ENCODE results near the gene BCAS1.

Gene BCAS1

DNA sequence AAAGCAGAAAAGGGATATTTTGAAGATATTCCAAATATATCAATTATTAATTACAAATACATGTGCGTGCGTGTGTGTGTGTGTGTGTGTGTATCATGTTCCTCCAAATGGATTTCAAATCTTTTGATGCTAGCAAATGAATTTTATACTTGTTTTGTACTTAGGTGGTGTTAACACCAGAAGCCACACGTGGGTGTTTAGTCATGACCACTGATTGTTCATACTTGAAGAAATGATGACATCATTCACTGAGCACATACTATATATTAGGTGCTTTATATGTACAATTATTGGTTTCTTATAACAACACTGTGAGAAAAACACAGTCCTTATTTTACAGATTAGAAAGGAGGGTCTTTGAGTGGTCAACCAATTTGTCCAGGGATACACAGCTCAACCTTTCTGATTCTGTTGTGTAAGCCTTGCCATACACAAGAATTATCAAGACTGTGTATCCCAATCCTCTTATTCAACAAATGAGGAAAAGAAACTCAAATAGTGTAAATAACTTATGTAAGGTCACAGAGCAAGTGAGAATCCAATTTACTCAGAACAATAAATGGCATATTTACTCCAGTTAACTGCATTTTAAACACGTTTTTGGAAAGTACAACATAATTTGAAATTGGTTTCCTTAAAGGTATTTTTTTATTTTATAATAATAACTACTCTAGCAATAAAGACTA, 88.5 kb downstream of the BCAS1 start:
- peak; percentile 18 for DNase-seq (ENCODE audit: low spot score)
- TF ChIP-seq, protein P1, sequence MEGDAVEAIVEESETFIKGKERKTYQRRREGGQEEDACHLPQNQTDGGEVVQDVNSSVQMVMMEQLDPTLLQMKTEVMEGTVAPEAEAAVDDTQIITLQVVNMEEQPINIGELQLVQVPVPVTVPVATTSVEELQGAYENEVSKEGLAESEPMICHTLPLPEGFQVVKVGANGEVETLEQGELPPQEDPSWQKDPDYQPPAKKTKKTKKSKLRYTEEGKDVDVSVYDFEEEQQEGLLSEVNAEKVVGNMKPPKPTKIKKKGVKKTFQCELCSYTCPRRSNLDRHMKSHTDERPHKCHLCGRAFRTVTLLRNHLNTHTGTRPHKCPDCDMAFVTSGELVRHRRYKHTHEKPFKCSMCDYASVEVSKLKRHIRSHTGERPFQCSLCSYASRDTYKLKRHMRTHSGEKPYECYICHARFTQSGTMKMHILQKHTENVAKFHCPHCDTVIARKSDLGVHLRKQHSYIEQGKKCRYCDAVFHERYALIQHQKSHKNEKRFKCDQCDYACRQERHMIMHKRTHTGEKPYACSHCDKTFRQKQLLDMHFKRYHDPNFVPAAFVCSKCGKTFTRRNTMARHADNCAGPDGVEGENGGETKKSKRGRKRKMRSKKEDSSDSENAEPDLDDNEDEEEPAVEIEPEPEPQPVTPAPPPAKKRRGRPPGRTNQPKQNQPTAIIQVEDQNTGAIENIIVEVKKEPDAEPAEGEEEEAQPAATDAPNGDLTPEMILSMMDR (IDR thresholded peaks at IDR 0.05; ENCODE audit: borderline replicate concordance, control extremely low read depth, extremely low read depth, insufficient read depth, missing control alignments), result no peak

DNA sequence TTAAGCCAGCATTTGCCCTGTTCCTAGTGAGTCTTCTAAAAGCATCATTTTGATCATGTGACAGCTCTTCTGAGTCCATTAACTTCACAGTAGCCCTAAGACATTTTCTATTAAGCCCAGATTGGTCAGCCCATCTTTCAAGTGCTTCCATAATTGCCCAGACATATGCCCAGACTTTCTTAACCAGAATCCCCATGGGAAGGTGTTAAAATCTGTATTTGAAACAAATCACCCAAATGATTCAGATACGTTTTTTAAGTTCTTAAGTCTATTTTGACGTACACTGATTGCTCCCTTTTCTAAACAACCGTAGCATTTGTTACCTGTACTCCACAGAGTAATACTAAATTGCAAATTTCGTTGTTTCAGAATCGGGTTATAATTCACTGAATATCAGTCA, 89.3 kb downstream of the BCAS1 start:
- in situ Hi-C loops (cut with MboI; ENCODE audit: low sequenced_read_pairs, unreplicated experiment), result no loop called here
- no peak for DNase-seq (ENCODE audit: low spot score)

More for the DNA sequence above, 88.5 kb downstream of the BCAS1 start:
- in situ Hi-C loops (cut with MboI; ENCODE audit: low sequenced_read_pairs, unreplicated experiment), result no loop called here

DNA sequence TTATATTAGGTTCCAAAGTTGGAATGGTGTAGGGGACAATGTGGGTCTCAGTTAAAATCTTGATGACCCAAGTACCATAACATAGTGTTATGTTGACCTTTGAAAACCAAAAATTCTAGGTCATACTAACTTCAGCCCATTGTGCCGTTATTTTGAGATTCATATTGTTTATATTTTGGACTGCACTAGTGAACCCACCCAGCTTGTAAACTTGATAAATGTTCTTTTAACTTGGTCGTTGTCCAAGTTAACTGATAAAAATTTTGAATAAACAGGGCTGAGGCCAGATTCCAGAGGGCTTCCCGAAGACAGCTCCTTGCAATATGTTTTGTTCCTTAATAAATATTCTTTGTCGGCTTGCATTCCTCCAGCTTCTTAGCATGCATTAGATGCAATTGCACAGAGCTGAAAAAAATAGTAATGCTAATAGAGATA, 90.3 kb downstream of the BCAS1 start:
- TF ChIP-seq, protein P1 (IDR thresholded peaks at IDR 0.05; ENCODE audit: borderline replicate concordance, control extremely low read depth, extremely low read depth, insufficient read depth, missing control alignments), result no peak
- in situ Hi-C loops (cut with MboI; ENCODE audit: low sequenced_read_pairs, unreplicated experiment), result no loop called here
- no peak for DNase-seq (ENCODE audit: low spot score)

More for the DNA sequence above, 89.3 kb downstream of the BCAS1 start:
- TF ChIP-seq, protein P1 (IDR thresholded peaks at IDR 0.05; ENCODE audit: borderline replicate concordance, control extremely low read depth, extremely low read depth, insufficient read depth, missing control alignments), result no peak

DNA sequence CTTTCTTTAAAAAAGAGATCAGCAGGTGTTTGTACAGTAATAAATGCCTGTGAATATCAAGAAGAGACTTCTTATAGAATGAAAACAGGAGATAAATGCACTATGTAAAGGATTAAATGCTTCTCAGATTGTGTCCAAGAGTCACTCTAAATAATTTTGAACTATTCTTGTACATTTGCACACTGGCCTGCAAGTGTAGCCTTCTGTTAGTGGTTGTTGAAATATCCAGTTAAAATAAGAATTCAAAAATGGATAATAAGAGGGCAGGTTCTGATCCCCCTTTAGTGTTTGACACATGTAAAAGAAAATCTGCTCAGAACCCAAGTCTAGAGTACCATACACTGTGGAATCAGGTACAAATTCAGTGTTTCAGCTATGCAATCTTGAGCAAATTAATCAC, 91.9 kb downstream of the BCAS1 start:
- in situ Hi-C loops (cut with MboI; ENCODE audit: low sequenced_read_pairs, unreplicated experiment), result no loop called here
- TF ChIP-seq, protein P1 (IDR thresholded peaks at IDR 0.05; ENCODE audit: borderline replicate concordance, control extremely low read depth, extremely low read depth, insufficient read depth, missing control alignments), result no peak
- no peak for DNase-seq (ENCODE audit: low spot score)

DNA sequence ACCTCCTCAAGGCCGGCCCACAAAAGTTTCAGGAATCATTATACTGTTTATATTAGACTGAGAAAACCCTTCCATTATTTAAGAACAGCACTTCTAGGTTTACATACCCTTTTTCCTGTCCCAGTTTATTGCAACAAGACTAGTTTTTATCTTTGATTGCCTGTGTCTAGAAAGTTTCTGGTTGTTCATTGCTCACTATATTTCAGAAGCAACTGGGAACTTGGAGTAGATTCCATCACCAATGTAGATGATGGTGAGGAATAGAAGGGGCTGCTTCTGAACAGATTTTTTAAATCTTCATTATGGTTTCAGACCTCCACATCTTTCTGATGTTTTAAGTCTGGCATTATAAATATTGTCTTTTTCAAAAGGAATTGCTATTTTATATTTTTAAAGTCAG, 93.0 kb downstream of the BCAS1 start:
- no peak for DNase-seq (ENCODE audit: low spot score)
- TF ChIP-seq, protein P1 (IDR thresholded peaks at IDR 0.05; ENCODE audit: borderline replicate concordance, control extremely low read depth, extremely low read depth, insufficient read depth, missing control alignments), result no peak
- in situ Hi-C loops (cut with MboI; ENCODE audit: low sequenced_read_pairs, unreplicated experiment), result no loop called here

DNA sequence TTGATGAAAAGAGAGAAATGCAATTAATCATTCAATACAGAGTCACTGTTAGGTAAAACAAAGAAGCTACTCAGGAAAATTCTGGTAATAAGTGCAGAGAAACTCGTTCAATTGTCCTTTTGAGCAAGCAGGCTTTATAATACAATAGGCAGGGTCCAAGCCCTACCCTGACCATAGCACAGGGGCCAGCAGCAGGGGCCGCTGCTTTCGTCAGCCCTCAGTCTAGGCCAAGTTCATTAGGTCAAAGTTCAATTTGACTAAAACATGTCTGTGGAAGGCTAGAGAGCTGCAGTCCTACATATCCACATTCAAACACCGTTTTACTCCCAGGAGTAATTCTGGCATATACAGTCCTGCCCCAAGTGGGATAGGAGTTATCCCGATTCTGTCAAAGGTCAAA, 94.6 kb downstream of the BCAS1 start:
- in situ Hi-C loops (cut with MboI; ENCODE audit: low sequenced_read_pairs, unreplicated experiment), result no loop called here
- DNase-seq (ENCODE audit: low spot score), result no peak
- TF ChIP-seq, protein P1 (IDR thresholded peaks at IDR 0.05; ENCODE audit: borderline replicate concordance, control extremely low read depth, extremely low read depth, insufficient read depth, missing control alignments), result no peak
